Panc1 (cell line): ENCODE data around the gene PTGIR. TPM values are rescaled to one million over a fixed set of nuclear protein-coding genes. Genes with fewer than 3 reads are reported as not detected.

ENCODE experiments used
- ATAC-seq: fragments of 200-7000 bp; cut with Tn5 transposase; 2 replicates; pipeline ENCODE4 v1.9.1; 2020; ENCODE audit warnings: mild to moderate bottlenecking, moderate library complexity
- BruUV-seq: library from RNA; stranded (reverse); fragments of 400-500 nt; replicated peaks from 2 replicates; lab custom pipeline; 2021; lab: Mats Ljungman, UMichigan
- CTCF ChIA-PET: fragments of 300-600 bp; sonication (Branson Sonifier 250); formaldehyde crosslinking; loops from one replicate; lab custom pipeline; 2022; ENCODE audit warnings: antibody characterized with exemption; lab: Charles Lee
- POLR2A ChIA-PET: fragments of 300-600 bp; sonication (Branson Sonifier 250); formaldehyde crosslinking; loops from one replicate; lab custom pipeline; 2022; ENCODE audit warnings: antibody characterized with exemption; lab: Charles Lee
- DNase-seq: peaks from one replicate; pipeline ENCODE4 v3.0.0-alpha.2; 2010; ENCODE audit warnings: low read depth, low spot score
- H3K27ac ChIP-seq: 2 replicates; pipeline ENCODE4 v1.5.1; 2011; ENCODE audit warnings: mild to moderate bottlenecking, low read length, inconsistent platforms
- H3K27me3 ChIP-seq: fragments of 200-500 bp; sonication (Bioruptor generic); 2 replicates; pipeline ENCODE4 v1.6.0; 2014; ENCODE audit warnings: low read length, inconsistent platforms; ENCODE audit not compliant: control insufficient read depth, insufficient read depth
- H3K36me3 ChIP-seq: fragments of 200-500 bp; sonication (Bioruptor generic); 2 replicates; pipeline ENCODE4 v1.5.1; 2014; ENCODE audit warnings: inconsistent platforms, mild to moderate bottlenecking, low read length, moderate library complexity; ENCODE audit not compliant: control insufficient read depth, insufficient read depth
- H3K4me1 ChIP-seq: 2 replicates; pipeline ENCODE4 v1.5.1; 2011; ENCODE audit warnings: inconsistent platforms, mild to moderate bottlenecking, low read length, moderate library complexity; ENCODE audit not compliant: control insufficient read depth, insufficient read depth
- H3K4me3 ChIP-seq, 2 experiments: 2 replicates each; pipeline ENCODE4 v1.5.1; 2011 to 2012; ENCODE audit warnings: low read depth in 2 of 2, low read length in 2 of 2, mild to moderate bottlenecking in 2 of 2, inconsistent platforms in 1 of 2, moderate library complexity in 1 of 2
- H3K9me3 ChIP-seq: fragments of 200-500 bp; sonication (Bioruptor generic); 2 replicates; pipeline ENCODE4 v1.5.1; 2014; ENCODE audit warnings: low read depth, mild to moderate bottlenecking, inconsistent platforms, low read length, moderate library complexity; ENCODE audit not compliant: control insufficient read depth, insufficient read depth
- POLR2AphosphoS5 ChIP-seq: IDR thresholded peaks from 2 replicates; pipeline ENCODE4 v1.6.1; 2012; ENCODE audit warnings: mild to moderate bottlenecking, low read depth, low read length, moderate library complexity
- SIN3A ChIP-seq: IDR thresholded peaks from 2 replicates; pipeline ENCODE4 v1.6.1; 2012; ENCODE audit warnings: low read depth, mild to moderate bottlenecking, low read length, moderate library complexity, borderline replicate concordance; ENCODE audit not compliant: insufficient read depth
- TCF7L2 ChIP-seq: IDR thresholded peaks from 2 replicates; pipeline ENCODE4 v1.6.1; 2011; ENCODE audit warnings: mild to moderate bottlenecking, low read depth, low read length, inconsistent platforms
- in situ Hi-C: cut with HindIII; loops from 2 replicates; pipeline ENCODE4 v1.10.0; 2016; ENCODE audit warnings: low sequenced_read_pairs, low pct_unique_long_range_greater_than_20kb
- intact Hi-C: fragments of 100-400 bp; cut with micrococcal nuclease; formaldehyde crosslinking; loops from one replicate; pipeline ENCODE4 v1.10.0; 2022; ENCODE audit not compliant: unreplicated experiment
- total RNA-seq: library from RNA; stranded (reverse); gene quantifications from one replicate; pipeline ENCODE4 v1.2.1, GENCODE V29; 2021; ENCODE audit not compliant: unreplicated experiment
- TF ChIP-seq, protein P1 (sequence below), 2 experiments: IDR thresholded peaks; 2 replicates each; pipeline ENCODE4 v1.6.1; 2011 to 2012; ENCODE audit warnings: low read depth in 2 of 2, control low read depth in 1 of 2, low read length in 1 of 2, mild to moderate bottlenecking in 1 of 2, moderate library complexity in 1 of 2; ENCODE audit not compliant: insufficient read depth in 1 of 2
- TF ChIP-seq, protein P2 (sequence below): fragments of 450-650 bp; IDR thresholded peaks from 2 replicates; pipeline ENCODE4 v1.5.1; 2017; ENCODE audit warnings: mild to moderate bottlenecking

The PTGIR gene
- total RNA-seq, 1 experiment from 2014 or later, result 0.08 TPM

DNA sequence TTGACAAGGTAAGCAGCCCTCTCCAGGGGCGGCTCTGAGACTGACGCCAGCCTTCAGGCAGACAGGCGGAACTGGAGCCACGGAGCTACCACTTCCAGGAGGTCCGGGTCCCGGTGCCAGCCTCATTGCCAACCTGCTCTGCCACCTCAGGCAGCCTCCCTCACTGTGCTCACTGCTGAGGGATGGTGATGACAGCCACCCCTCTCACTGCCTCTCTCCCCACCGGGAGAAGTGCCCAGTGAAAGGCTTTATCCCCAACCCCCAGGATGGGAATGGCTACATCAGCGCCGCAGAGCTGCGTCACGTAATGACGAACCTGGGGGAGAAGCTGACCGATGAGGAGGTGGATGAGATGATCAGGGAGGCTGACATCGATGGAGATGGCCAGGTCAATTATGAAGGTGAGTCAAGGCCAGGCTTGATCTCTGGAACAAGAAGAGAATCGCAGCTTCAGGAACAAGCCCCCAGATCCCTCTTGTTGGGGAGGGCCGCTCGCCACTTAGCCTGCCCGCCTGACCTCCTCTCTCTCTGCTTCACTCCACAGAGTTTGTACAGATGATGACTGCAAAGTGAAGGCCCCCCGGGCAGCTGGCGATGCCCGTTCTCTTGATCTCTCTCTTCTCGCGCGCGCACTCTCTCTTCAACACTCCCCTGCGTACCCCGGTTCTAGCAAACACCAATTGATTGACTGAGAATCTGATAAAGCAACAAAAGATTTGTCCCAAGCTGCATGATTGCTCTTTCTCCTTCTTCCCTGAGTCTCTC, 16.1 kb downstream of the PTGIR start:
- ChIA-PET CTCF (no interaction called here), POLR2A (no interaction called here)
- no peaks in the 10 kb centered on the region for H3K27me3 ChIP-seq
- no peaks in the 10 kb centered on the region for H3K9me3 ChIP-seq
- no TSS peak for BruUV-seq
- intact Hi-C loops, result no loop called here
- no peak overlapping the region for H3K4me3 ChIP-seq
- in situ Hi-C loops, result no loop called here
- H3K4me1 ChIP-seq, result peaks cover 5% of the 10 kb centered on the region
- TF ChIP-seq TCF7L2, result no peak
- H3K36me3 ChIP-seq, result peaks cover 5% of the 10 kb centered on the region
- DNase-seq (no peak), ATAC-seq (no peak)
- H3K27ac ChIP-seq, result no peak overlapping the region

DNA sequence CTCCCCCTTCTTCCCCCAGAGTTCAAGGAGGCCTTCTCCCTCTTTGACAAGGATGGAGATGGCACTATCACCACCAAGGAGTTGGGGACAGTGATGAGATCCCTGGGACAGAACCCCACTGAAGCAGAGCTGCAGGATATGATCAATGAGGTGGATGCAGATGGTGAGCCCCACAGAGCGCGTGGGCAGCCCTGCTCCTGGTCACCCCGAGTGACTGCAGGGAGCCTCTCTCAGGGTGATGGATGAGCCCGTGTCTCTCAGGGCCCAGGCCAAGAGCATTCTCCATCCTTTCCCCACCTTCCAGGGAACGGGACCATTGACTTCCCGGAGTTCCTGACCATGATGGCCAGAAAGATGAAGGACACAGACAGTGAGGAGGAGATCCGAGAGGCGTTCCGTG, 16.7 kb downstream of the PTGIR start:
- BruUV-seq, result no TSS peak

More for the DNA sequence above, 16.7 kb downstream of the PTGIR start:
- no peak for DNase-seq
- ChIA-PET POLR2A (no interaction called here), CTCF (no interaction called here)
- Histone ChIP-seq H3K4me3 (no peak overlapping the region), H3K36me3 (peaks cover 5% of the 10 kb centered on the region), H3K4me1 (peaks cover 11% of the 10 kb centered on the region), H3K27ac (no peak overlapping the region), H3K27me3 (no peaks in the 10 kb centered on the region), H3K9me3 (no peaks in the 10 kb centered on the region)
- in situ Hi-C loops (no loop called here), intact Hi-C loops (no loop called here)
- ATAC-seq, result no peak
- no peak for TF ChIP-seq TCF7L2
- TF ChIP-seq, protein P1, sequence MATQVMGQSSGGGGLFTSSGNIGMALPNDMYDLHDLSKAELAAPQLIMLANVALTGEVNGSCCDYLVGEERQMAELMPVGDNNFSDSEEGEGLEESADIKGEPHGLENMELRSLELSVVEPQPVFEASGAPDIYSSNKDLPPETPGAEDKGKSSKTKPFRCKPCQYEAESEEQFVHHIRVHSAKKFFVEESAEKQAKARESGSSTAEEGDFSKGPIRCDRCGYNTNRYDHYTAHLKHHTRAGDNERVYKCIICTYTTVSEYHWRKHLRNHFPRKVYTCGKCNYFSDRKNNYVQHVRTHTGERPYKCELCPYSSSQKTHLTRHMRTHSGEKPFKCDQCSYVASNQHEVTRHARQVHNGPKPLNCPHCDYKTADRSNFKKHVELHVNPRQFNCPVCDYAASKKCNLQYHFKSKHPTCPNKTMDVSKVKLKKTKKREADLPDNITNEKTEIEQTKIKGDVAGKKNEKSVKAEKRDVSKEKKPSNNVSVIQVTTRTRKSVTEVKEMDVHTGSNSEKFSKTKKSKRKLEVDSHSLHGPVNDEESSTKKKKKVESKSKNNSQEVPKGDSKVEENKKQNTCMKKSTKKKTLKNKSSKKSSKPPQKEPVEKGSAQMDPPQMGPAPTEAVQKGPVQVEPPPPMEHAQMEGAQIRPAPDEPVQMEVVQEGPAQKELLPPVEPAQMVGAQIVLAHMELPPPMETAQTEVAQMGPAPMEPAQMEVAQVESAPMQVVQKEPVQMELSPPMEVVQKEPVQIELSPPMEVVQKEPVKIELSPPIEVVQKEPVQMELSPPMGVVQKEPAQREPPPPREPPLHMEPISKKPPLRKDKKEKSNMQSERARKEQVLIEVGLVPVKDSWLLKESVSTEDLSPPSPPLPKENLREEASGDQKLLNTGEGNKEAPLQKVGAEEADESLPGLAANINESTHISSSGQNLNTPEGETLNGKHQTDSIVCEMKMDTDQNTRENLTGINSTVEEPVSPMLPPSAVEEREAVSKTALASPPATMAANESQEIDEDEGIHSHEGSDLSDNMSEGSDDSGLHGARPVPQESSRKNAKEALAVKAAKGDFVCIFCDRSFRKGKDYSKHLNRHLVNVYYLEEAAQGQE (IDR thresholded peaks at IDR 0.05; ENCODE audit: insufficient read depth in 1 of 2, low read depth in 2 of 2, low read length in 1 of 2), result no peak
- TF ChIP-seq, protein P2, sequence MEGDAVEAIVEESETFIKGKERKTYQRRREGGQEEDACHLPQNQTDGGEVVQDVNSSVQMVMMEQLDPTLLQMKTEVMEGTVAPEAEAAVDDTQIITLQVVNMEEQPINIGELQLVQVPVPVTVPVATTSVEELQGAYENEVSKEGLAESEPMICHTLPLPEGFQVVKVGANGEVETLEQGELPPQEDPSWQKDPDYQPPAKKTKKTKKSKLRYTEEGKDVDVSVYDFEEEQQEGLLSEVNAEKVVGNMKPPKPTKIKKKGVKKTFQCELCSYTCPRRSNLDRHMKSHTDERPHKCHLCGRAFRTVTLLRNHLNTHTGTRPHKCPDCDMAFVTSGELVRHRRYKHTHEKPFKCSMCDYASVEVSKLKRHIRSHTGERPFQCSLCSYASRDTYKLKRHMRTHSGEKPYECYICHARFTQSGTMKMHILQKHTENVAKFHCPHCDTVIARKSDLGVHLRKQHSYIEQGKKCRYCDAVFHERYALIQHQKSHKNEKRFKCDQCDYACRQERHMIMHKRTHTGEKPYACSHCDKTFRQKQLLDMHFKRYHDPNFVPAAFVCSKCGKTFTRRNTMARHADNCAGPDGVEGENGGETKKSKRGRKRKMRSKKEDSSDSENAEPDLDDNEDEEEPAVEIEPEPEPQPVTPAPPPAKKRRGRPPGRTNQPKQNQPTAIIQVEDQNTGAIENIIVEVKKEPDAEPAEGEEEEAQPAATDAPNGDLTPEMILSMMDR, result no peak
- TF ChIP-seq SIN3A, result no peak
- no peak for TF ChIP-seq POLR2AphosphoS5
